HL-60/S4 treated with phorbol 12-myristate 13-acetate at 8.2 ng/mL for 4 days and 3 days (cell line): ENCODE results near the gene FSTL4.

Source experiments
- in situ Hi-C: fragments of 300-500 bp; cut with MboI; formaldehyde crosslinking; loops from 2 replicates; pipeline ENCODE4 v1.15.0; 2022; ENCODE audit warnings: low sequenced_read_pairs

FSTL4 gene

GRCh38 chr5:133154274-133155075, 457.9 kb downstream of the FSTL4 start:
- in situ Hi-C loops: no loop called here

DNA sequence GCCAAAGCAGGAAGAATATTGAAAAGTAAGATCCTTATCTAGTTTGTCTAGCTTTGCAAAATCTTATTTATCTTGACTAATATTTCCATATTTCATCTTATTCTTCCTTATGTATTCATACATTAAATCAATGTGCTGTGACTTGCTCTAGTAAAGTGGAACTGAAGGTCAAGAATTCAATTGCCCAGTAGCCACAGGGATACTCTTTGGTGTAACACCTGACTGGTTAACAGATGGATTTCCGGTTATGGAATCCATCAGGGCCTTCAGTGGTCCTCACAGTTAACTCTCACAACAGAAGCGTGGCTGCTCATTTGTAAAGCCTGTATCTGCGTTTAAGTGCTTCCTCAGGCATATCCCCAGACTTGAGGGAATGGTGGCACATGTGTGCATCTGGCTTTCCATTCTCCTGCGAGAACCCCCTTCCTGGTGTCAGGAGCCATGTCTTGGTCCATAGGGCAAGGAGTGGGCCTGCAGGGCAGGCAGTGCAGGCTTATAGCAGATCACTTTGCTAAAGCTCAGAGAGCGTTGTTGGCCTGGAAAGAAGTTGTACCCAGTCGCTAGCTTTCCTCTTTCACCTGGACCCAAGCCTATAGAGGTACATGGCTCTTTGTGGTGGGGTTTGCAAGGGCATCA, 461.3 kb downstream of the FSTL4 start:
- in situ Hi-C loops: no loop called here

DNA sequence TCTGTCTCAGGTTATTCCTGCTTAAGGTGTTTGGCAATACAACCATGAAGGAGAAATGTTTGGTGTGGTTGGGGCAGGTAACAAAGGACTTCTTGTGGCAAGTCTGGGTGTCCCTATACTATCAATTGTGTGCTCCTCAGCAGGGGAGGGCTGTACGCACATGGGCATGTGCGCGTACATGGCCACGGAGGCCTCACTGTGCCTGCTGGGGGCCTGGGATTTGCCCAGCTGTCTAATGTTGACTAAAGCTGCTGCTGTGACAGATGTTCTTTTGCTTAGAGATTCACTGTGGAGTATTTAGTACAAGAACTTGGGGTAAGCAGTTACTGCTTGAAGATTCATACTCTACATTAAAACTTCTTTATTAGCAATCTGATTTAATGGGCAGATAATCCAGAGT, 463.0 kb downstream of the FSTL4 start:
- in situ Hi-C loops: no loop called here

- in situ Hi-C loops: no loop called here
Measured at GRCh38 chr5:133147815-133148567, 464.4 kb downstream of the FSTL4 start.

GRCh38 chr5:133147411-133147810, 464.9 kb downstream of the FSTL4 start:
- in situ Hi-C loops: no loop called here
